GM12864 (cell line): ENCODE data around the gene GSG1L2.

Source experiments
- DNase-seq: peaks from one replicate; pipeline ENCODE4 v3.0.0-alpha.2; 2011; ENCODE audit warnings: low read depth
- H3K4me3 ChIP-seq: 2 replicates; pipeline ENCODE4 v1.5.1; 2011; ENCODE audit warnings: mild to moderate bottlenecking, low read depth, low read length, control low read depth
- TF ChIP-seq, protein P1 (sequence below): IDR thresholded peaks from 2 replicates; pipeline ENCODE4 v1.5.1; 2011; ENCODE audit warnings: low read depth, mild to moderate bottlenecking, moderate library complexity, low read length, control low read depth, inconsistent platforms; ENCODE audit errors: missing control alignments

The GSG1L2 gene

DNA sequence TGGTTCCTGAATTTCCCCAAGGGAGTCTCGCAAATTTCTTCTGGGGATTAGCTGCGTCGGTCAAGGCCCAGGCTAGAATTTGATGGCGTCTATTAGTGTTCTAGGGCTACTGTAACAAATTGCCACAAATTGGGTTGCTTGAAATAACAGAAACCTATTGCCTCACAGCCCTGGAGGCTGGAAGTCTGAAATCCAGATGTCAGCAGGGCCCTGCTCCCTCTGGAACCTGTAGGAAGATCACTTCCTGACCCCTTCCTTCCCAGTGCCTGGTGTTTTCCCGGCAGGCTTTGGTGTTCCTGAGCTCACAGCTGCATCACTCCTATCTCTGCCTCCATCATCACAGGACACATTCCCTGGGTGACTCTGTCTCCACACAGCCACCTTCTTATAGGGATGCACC lies 54.9 kb downstream of the GSG1L2 start:
- TF ChIP-seq, protein P1, sequence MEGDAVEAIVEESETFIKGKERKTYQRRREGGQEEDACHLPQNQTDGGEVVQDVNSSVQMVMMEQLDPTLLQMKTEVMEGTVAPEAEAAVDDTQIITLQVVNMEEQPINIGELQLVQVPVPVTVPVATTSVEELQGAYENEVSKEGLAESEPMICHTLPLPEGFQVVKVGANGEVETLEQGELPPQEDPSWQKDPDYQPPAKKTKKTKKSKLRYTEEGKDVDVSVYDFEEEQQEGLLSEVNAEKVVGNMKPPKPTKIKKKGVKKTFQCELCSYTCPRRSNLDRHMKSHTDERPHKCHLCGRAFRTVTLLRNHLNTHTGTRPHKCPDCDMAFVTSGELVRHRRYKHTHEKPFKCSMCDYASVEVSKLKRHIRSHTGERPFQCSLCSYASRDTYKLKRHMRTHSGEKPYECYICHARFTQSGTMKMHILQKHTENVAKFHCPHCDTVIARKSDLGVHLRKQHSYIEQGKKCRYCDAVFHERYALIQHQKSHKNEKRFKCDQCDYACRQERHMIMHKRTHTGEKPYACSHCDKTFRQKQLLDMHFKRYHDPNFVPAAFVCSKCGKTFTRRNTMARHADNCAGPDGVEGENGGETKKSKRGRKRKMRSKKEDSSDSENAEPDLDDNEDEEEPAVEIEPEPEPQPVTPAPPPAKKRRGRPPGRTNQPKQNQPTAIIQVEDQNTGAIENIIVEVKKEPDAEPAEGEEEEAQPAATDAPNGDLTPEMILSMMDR: no peak
- H3K4me3 ChIP-seq: no peak overlapping the region
- DNase-seq: no peak

DNA sequence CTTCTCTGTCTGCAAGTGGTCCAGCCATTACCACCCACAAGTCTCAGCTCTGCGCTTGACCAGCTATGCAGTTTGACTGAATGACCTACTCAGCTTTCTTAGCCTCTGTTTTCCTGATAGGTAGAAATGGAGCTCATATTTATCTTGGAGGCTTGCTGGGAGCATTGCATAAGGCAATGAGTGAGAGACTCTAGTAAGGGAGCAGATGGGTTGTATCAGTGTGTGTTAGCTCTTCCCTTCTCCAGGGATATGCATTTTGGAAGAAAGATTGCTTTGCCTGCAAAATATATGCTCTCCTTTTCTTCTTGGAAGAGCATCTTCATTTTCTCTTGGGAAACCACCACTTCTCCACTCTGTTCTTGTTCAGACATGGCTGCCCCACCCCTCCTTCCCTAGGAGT lies 56.6 kb downstream of the GSG1L2 start:
- no peak for DNase-seq
- TF ChIP-seq, protein P1: no peak
- no peak overlapping the region for H3K4me3 ChIP-seq

DNA sequence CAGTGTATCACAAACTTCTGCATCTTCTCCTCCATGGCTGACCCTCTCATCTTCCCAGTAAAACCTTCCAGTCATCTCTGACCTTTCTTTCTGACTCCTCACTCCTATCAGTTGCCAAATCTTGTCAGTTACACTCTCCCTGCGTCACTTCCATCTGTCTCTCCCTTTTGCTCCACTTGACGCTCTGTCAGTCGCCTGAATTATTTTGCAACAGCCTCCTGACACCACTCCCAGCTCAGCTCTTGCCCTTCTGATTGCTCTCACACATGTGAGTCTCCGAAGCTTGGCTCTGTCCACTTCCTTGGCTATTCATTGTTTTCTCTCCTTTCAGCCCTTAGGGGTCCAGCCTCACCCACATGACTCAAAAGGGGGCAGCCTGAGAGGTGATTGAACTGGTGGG lies 58.2 kb downstream of the GSG1L2 start:
- TF ChIP-seq, protein P1: no peak
- H3K4me3 ChIP-seq: no peak overlapping the region
- DNase-seq: no peak

DNA sequence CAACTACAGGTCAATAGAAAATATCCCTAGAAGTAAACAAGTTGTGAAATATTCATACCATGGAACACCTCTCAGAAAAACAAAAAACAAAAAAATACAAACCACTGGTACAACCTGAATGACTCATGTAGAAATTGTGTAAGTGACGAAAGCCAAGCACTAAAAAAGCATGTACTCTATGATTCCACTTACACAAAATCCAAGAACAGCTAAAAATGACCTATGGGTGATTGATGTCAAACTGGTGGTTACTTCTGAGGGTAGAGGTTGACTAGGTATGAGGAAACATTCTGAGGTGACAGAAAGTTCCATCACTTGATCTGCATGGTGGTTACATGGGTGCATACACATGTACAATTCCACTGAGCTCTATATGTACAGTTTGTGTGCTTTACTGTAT lies 61.6 kb downstream of the GSG1L2 start:
- no peak overlapping the region for H3K4me3 ChIP-seq
- TF ChIP-seq, protein P1: no peak
- DNase-seq: no peak

DNA sequence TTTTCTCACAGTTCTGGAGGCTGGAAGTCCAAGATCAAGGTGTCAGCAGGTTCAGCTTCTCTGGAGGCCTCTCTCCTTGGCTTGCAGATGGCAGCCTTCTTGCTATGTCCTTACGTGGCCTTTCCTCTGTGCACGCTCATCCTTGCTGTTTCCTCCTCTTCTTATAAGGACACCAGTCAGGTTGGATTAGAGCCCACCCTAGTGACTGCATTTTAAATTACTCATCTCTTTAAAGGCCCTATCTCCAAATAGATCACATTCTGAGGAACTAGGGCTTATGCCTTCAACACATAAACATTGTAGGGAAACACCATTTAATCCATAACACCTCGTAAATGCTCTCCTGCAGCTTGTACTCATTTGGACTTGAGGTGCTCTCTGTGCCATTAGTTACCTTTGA lies 66.8 kb downstream of the GSG1L2 start:
- DNase-seq: no peak

More for the DNA sequence above, 66.8 kb downstream of the GSG1L2 start:
- no peak overlapping the region for H3K4me3 ChIP-seq
- TF ChIP-seq, protein P1: no peak
